GM21447 (cell line): ENCODE measurements around the gene MOV10L1.

ENCODE experiments used
- ATAC-seq: cut with Tn5 transposase; IDR thresholded peaks from one replicate; pipeline ENCODE4 v1.9.1; 2021; ENCODE audit not compliant: unreplicated experiment

MOV10L1 gene

DNA sequence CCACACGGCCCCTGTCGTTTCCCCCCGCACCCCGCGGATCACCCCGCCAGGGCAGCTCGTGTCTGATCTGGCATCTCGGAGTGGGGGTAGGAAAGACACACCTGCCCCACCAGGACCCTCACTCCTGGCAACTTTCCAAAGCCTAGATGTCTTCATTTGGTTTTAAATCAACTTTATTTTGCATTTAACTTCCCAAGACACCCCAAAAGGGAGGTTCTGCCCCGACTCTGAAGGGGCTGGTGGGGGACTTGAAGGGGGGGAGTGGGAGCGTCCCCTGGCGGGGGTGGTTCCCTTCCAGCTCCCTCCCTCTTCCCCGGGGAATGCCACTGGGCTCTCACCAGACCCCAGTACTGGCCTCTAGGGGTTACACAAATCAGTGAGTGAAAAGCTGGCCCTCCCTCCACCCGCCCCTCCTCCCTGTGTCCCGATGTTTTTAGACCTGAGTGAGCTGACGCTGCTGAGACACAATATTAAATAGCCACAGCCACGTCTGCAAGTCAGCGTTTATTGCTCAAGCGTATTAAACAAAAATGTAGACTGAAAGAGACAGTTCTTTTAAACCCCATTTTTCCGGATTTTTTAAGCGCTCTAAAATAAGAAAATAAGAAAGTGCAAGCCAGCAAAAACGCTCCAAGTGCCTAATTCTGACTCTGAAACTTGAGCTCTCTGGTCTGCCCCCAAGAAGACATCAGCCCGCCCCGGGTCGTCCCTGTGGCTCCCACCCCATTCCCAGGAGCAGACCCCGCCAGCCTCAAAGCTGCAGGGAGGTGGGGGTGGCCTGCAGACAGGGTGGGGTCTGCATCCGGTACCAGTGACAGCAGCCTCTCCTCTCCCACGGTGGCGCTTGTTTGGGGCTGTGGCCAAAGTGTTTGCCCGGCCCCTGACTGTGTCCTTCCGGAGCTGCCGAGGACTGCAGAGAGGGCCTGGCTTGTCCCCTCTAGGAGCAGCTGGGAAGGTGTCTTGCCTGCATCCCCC lies 30.6 kb upstream of the MOV10L1 start:
- ATAC-seq, result no peak

DNA sequence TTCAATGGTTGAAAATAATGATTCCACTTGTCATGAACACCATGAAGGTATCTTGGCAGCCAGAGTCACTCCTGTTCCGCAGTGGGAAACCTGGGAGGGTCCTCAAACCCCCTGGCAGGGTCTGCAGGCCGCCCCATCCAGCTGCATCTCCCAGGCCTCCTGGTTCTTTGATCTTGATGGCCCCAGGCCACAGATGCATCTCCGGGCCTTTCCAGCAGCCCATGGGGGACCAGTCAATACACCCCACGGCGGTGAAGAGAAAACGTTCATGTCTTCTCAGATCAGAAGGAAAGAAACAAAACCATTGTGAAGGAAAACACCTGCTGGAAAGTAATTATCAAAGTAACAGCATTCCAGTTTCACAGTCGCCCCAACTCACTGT lies 29.9 kb upstream of the MOV10L1 start:
- no peak for ATAC-seq

DNA sequence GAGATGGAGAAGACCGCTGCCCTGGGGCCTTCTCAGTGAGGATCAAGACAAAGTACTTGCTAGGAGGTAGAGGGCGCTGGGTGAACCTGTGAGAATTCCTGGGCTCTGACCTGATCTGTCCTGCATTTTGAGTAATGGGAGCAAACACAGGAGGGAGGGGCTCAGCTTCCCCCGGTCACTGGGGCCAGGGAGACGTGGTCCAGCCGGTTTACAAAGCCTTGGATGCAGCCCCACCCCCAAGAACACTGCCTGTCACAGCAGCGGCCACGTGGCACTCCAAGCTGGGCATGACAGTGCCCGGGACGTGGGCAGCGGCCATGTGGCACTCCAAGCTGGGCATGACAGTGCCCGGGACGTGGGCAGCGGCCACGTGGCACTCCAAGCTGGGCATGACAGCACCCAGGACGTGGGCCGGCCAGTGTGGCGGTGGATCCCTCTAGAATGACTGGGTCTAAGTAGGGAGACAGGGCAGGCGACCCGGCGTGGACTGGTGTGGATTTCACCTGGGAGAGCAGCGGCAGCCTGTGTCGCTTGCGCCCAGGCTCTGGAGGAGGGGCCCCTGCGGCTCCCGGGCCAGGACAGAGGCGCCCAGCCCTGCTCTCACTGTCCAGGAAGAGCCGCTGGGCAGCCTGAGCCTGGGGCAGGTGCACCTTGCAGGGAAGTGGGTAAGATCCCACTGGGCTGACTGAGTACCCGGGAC lies 29.2 kb upstream of the MOV10L1 start:
- ATAC-seq, result no peak

DNA sequence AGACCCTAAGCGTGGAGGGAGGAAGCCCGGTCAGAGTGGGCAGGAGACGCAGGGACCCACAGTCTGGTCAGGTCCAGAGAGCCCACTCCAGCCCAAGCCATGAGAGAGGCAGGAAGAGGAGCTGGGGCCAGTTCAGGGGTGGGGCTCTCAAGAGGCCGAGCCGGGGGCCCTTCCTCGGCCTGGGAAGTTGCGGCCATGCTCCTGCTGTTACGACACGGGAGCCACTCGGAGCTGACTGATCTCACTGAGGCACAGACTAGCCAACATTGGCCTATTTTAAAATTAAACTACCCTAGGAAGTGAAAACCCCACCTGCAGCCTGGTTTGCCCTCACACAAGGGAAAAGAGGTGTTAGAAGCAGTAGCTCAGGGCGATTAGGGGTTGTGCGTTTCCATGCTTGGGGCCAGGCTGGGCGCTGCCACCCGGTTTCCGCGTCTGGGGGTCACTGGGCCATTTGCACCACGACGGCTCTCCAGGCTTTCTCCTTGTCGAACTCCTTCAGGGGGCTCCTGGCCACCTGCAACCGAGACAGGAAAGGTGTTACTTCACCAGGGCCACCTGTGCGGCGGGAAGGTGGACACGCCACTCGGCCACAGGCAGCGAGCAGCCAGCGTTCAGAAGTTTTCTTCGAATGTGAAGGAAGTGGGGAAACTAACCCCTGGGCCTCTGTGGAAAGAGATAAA lies 28.5 kb upstream of the MOV10L1 start:
- ATAC-seq, result no peak

DNA sequence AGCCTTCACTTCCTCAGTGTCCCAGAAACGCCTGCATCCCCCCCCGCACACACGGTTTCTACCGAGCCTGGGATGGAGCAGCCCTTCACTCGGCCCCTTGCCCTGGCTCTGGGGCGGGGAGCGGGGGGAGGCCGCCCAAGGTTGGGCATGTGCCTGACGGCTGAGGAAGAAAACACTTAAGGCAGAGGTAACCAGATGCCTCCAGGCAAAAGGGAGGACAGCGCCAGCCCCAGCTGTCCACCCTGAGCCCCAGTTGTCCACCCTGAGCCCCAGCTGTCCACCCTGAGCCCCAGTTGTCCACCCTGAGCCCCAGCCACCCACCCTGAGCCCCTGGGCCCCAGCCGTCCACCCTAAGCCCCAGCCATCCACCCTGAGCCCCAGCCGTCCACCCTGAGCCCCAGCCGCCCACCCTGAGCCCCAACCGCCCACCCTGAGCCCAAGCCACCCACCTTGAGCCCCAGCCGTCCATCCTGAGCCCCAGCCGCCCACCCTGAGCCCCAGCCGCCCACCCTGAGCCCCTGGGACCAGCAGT lies 27.9 kb upstream of the MOV10L1 start:
- ATAC-seq, result no peak

DNA sequence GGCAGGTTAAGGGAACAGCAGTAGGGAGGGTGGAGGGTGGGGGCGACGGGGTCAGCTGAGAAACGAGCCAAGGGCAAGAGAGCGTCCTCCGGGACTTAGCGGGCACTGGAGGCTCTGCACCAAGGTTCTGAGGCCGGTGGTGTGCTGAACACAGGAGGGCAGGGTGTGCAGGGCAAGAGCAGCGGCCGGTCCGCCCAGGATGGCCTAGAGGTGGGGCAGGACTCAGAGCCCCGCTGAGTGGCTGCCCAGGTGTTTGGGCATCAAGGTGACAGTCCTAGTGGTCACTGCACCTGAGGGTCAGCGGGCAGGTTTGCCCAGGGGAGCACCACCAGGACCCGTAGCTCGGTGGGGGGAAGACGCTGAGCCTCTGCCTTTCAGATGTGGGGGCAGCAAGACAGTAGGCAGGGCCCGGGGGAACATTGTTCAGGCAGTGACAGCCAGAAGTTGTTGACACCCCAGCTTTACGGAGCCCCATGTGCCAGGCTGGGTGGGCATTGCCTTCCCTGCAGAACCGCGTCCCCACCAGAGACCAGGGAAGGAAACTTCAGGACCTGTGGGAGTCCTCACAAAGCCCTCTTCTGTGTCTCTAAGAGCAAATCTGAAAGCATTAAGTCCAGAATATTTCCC lies 27.2 kb upstream of the MOV10L1 start:
- ATAC-seq, result no peak

DNA sequence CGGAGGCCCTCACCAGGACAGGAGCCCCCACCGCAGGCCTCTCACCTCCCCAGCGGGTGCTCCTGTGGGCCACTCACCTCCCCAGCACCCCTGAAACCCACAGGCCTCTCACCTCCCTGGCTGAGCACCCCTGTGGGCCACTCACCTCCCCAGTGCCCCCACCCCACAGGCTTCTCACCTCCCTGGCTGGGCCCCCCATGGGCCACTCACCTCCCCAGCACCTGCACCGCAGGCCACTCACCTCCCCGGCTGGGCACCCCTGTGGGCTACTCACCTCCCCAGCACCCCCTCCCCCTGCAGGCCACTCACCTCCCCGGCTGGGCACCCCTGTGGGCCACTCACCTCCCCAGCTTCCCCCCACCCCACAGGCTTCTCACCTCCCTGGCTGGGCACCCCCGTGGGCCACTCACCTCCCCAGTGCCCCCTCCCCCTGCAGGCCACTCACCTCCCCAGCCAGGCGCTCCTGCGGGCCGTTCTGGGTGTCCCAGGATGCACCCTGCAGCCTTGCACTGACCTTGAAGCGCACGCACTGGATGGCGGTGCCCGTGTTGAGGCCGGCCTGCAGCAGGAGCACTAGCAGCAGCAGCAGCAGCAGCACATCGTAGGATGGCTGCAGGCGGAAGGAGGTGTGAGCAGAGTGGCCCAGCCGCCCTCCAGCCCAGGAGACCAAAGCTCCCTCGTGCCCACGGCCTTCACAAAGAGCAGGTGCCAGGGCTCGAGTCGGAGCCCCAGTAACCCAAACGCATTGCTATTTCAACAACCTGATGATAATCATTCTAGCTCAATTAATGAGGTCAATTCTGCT lies 26.0 kb upstream of the MOV10L1 start:
- ATAC-seq, result no peak

DNA sequence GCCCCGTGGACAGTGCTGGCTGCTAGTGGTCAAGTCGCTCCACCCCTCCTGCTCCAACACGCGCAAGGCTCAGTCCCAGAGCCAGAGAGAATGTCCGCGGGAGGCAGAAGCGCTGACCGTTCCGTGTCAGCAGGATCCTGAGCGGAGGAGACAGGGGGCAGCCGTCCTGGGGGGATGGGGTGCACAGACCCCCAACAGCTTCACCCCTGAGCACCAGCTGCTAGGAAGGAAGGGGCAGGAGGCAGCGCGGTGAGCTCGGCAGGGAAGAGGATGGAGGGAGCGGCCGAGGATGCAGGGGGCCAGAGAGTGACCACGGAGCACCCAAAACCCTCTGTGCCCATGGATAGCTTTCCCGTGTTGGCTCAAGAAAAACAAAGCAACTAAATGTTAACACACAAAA lies 25.4 kb upstream of the MOV10L1 start:
- no peak for ATAC-seq

DNA sequence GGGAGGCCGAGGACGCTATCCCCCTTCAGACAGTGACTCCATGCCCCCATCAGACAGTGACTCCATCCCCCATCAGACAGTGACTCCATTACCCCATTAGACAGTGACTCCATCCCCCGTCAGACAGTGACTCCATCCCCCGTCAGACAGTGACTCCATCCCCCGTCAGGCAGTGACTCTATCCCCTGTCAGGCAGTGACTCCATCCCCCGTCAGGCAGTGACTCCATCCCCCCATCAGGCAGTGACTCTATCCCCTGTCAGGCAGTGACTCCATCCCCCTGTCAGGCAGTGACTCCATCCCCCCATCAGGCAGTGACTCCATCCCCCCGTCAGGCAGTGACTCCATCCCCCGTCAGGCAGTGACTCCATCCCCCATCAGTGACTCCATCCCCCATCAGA lies 22.6 kb upstream of the MOV10L1 start:
- no peak for ATAC-seq

DNA sequence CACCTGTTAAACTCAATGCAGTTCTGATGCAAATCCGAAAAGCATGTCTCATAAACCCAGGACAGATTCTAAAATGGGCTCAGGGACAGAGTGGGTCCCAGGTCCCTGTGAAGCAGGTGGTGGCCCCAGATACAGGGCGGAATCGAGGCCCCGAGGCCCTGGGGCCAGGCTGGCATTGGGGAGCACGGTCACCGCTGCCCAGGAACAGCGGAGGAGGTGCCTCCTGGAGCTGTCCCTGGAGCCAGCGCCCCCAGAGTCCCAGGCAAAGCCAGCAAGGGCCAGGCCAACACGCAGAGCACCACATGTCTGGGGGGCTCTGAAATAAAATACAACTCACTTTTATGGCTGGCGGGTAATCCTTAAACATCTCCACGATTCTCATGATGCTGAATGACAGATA lies 21.7 kb upstream of the MOV10L1 start:
- ATAC-seq, result no peak

DNA sequence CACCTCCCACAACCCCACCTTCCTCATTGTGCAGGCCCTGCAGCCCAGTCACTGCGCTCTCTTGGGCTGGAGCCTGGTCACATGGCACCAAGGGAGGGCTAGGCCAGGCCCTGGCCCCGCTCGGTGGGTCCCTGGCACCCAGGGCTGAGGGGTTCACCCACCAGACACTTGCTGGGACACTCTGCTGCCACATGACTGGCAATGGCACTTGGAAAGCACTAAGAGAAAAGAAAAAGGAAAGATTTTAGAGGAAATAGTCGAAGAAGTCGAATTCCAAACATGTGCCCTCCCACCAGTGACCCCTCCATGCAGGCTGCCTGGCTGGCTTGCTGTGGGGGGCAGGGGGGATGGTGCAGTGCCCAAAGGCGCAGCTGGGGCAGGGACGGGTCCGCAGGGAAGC lies 19.4 kb upstream of the MOV10L1 start:
- ATAC-seq, result no peak

DNA sequence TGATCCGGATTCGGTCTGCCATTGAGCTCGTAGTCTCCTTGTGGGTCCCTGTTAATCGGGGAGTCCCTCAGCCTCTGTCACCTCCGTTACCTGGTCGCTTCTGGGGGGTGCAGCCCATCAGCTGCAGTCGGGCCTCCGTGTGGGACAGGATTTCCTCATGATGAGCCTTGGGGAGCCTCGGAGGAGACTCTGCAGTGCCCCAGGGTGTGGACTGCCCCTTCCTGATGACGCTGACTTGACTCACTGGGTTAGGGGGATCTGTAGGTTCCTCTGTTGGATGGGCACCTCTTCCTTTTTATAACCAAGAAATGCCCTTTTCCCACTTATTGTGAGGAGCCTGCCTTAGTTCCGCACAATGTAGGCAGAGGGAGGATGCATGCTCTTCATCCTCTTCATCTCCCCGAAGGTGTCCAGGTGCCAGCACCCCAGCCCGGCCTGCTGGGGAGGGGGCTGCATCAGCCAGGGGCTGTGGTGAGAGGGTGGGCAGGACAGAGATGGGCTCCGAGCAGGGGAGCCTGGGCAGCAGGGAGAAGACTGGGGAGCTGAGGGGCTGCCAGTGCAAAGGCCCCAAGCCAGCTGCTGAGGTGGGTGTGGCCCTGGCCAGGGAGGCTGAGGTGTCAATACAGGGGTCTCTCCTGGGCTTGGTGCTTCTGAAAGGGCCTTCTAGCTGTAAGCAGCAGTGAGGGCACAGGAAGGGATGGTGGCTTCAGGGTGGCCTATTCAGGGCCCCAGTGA lies 18.2 kb upstream of the MOV10L1 start:
- ATAC-seq, result no peak

DNA sequence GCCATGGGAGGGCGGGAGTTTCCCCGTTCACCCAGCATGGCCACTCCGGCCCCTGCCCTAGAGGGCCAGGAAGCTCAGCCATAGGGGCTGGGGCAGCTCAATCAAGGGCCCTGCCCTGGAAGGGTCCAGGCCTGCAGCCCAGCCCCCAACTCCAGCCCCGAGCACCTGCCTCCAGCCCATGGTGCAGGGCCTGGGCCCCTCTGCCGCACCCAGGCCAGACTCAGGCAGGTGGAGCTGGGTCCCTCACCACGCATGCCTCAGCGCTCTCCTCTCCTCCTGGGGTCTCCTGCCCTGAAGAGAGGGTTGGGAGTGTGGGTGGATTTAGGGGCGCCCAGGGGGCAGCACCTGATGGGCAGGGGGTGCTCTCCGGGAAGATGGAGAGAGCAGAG lies 17.6 kb upstream of the MOV10L1 start:
- no peak for ATAC-seq

DNA sequence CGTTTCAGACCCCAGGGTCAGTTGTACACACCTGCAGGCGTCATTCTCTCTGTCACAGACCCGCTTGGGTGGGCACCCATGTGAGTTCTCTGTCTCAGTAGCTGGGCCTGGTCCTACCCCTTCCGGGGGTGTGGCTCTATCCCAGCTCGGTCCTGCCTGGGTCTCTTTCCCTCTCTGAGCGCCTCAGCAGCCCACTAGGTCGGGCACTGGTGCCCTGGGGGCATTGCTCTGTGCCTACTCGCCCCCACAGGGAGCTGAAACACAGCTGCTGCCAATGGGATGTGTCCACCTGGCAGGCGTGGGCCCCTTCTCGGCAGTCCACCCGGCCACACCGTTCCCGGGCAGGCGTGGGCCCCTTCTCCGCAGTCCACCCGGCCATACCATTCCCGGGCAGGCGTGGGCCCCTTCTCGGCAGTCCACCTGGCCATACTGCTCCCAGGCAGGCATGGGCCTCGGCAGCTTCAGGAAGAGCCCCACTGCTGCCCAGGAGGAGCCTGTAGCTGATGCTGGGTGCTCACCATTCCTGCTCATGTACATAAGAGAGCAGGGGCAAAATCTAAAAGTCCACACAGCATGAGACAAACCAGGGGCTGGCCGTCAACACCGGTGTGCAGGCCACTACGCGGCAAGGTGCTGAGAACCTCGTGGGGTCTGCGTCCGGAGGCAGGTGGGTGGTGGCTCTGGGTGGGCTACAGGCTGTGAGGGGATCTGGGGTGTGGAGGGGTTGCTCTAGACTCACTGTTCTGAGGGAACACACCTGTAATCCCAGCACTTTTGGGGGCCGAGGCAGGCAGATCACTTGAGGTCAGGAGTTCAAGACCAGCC lies 16.9 kb upstream of the MOV10L1 start:
- no peak for ATAC-seq

DNA sequence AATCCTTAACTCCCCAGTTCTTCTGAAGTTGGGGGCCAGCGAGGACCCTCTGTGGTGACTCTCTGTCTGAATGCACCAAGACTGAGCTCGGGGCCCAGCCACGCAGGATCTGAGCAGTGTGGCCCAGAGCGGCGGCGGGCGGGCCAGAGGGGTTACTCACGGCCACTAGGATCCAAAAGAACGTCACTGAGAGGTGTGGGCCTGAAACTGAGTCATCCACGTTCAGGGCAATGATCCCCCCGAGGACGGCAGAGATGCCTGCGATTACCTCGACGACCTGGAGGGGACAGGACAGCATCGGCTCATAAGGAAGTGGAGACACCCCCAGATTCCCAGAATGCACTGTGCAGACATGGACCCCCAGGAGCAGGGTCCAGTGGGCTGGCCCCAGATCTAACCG lies 15.8 kb upstream of the MOV10L1 start:
- no peak for ATAC-seq

DNA sequence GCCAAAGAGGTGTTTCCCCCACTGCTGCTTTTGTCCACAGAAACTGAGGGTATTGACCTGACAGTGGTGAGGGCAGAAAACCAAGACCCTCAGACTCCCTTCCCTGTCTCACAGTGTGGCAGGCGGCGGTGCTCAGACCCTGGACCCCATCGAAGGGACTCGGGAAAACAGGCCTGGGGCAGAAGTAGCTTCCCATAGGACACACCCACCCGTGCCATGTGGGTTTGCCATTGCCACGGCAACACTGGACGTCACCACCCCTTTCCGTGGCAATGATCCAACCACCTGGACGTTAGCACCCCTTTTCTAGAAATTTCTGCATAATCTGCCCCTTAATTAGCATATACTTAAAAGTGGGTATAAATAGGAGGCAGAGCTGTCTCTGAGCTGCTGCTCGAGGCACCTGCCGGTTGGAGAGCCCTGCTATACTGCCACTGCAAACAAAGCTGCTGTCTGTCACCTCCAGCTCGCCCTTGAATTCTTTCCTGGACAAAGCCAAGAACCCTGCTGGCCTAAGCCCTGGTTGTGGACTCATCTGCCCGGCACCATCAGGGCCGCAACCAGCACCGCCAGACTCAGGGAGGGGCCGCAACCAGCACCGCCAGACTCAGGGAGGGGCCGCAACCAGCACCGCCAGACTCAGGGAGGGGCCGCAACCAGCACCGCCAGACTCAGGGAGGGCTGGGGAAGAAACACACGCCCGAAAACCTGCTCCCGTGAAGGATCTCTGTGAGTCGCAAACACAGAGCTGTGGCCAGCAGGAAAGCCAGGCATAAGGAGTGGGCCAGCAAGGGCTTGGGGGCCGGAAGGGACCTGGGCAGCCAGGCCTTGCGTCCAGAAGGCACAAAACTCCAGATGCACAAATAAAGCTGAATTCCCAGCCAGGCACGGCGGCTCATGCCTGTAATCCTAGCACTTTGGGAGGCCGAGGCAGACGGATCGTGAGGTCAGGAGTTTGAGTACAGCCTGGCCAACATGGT lies 15.0 kb upstream of the MOV10L1 start:
- ATAC-seq, result no peak
